ENCODE measurements around the gene SLC25A5.
A peak's percentile ranks its signal among the peaks of the same experiment; 100 is the strongest.
"Not testable (repeated sequence)": the region's sequence is repeated elsewhere in the genome, so short reads cannot be mapped to it uniquely, and the experiment has no call there.

Gene SLC25A5

GRCh38 chrX:119466970-119467369 lies 1.3 kb upstream of the SLC25A5 start:
- no peak for ATAC-seq
- no peak for DNase-seq (ENCODE audit: low spot score in 2 of 2)
- Mint-ChIP-seq H3K4me3 (no peak overlapping the region), H3K9me3 (no peaks in the 10 kb centered on the region), H3K36me3 (peaks cover 37% of the 10 kb centered on the region), H3K27ac (no peak overlapping the region), H3K4me1 (no peaks in the 10 kb centered on the region)

DNA sequence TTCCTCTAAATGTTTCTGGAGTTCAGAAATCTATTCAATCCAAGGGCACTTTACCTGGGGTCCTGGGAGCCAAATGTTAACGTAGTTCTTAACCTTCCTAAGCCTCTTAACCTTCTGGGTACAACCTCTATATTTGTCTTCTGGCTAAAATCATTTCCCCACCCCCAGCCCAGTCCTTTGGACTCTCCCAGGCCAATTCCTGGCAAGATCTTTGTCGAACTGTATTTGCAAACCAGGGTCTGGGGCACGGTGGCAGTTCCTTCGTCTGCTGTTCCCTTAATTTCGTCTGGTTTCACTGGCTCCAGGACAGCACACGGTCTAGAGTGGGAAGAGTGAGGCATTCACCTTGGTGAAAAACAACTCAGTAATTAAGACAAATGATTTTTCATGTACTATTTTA lies 811 bp upstream of the SLC25A5 start:
- ATAC-seq = no peak
- H3K4me3 Mint-ChIP-seq = peak overlapping the region; percentile 82
- peaks cover 42% of the 10 kb centered on the region for H3K36me3 Mint-ChIP-seq
- no peak for DNase-seq (ENCODE audit: low spot score in 2 of 2)
- H3K27ac Mint-ChIP-seq = no peak overlapping the region
- H3K9me3 Mint-ChIP-seq = no peaks in the 10 kb centered on the region
- H3K4me1 Mint-ChIP-seq = no peaks in the 10 kb centered on the region

DNA sequence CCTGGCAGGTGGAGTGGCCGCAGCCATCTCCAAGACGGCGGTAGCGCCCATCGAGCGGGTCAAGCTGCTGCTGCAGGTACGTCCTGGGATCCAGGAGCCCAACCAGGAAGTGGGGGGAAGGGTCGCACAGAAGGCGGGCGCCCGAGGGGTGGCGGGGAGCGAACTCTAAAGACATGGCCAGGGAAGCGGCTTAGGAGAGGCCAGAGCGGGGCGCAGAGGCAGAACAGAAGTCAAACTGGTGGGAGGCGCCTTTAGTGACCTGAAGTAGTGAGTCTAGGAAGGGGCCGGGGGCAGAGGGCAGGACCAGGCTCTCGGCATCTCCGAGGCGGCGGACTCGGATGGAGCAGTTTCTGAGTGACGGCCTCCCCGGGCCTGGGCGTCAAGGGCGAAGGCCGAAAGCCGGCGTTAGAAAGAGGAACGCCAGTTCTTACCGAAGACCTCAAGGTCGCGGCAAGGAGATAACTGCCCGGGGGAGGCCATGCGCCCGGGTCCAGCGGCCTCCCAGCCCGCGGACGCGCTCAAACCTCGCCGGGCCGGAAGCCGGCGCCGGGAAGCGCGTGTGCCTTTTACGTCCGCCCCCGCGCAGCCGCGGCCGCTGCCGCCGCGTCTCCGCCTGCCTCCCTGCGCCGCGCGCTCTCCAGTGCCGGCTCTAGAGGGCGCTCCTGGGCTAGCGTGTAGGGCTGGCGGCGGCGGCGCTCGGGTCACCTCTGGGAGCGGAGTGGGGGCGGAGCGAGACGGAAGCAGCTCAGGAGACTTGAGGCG lies 488 bp downstream of the SLC25A5 start:
- H3K4me3 Mint-ChIP-seq = peak overlapping the region; percentile 82

GRCh38 chrX:119469313-119469635 lies 1.0 kb downstream of the SLC25A5 start:
- peaks cover 46% of the 10 kb centered on the region for H3K36me3 Mint-ChIP-seq
- H3K27ac Mint-ChIP-seq = peak overlapping the region; percentile 87
- peak overlapping the region; percentile 82 for H3K4me3 Mint-ChIP-seq
- H3K9me3 Mint-ChIP-seq = no peaks in the 10 kb centered on the region
- DNase-seq (ENCODE audit: low spot score in 2 of 2) (no peak), ATAC-seq (no peak)
- no peaks in the 10 kb centered on the region for H3K4me1 Mint-ChIP-seq

More for the DNA sequence above, 488 bp downstream of the SLC25A5 start:
- DNase-seq (ENCODE audit: low spot score in 2 of 2) = peak; percentile 85 to 90
- H3K9me3 Mint-ChIP-seq = no peaks in the 10 kb centered on the region
- H3K36me3 Mint-ChIP-seq = peaks cover 46% of the 10 kb centered on the region
- peak; percentile 78 for ATAC-seq
- no peaks in the 10 kb centered on the region for H3K4me1 Mint-ChIP-seq
- H3K27ac Mint-ChIP-seq = peak overlapping the region; percentile 87

DNA sequence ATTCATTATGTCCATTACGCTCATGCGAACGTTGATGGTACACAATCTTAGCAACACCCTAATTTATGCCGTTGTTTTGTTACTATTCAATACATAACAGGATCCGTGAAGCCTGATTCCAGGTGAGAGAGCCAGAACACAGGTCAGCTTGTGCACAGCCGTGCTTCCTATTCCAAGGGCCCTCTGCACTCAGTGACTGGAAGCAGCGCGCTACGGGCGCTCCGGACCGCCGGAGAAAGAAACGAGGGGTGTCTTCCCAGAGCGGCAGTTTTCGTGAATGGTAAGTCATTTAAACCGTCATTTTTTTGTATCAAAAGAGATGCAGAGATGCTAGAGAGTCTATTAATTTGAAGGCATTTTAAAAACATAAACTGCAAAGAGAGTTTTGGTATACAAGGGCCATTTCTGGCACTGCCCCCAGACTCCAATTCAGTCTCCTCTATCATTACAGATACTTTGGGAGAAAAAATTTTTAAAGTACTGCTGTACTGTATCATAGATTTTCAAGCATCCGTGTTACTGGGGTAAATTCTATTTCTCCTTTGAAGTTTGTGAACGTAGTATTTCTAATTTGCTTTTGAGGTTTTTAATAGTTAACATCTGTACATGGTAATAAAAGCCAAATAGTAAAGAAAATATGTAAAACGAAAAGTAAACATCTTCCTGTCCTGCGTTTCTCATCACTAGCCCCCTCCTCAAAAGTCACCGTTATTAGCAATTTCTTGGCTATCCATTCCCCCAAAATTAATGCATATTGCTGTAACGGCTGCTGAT lies 6.6 kb downstream of the SLC25A5 start:
- Mint-ChIP-seq H3K36me3 (peaks cover 30% of the 10 kb centered on the region), H3K27ac (no peak overlapping the region)
- no peak for ATAC-seq

DNA sequence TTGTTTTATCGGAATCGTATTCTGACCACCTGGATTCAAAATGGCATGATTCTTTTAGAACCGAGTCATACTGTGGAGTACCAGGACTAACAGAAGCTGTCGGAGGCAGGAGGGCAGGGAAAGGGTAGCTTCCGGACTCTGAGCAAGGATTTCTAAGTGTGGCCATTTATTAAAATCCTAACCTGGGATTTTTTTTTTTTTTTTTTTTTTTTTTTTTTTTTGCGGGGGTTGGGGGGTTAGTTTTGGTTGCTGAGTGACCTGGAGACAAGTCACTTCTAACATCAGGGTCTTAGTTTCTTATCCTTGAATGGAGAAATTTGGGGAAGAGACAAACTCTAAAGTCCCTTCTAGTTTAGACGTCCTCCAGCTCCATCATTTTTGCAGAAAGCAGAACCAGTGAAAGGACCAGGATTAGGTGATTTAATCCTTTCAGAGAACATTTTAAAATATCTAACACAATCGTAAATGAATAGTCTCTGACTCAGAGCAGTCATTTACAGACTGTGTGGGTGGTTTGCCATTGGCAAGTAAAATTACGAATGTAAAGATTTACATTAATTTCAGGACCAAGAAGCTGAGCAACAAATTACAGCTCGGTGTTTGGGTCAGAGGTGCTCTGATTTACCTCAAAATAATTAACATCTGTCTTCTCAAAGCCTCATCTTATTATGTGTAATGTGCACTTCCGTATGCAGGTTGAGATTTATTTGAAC lies 7.3 kb downstream of the SLC25A5 start:
- no peaks in the 10 kb centered on the region for H3K4me1 Mint-ChIP-seq
- H3K27ac Mint-ChIP-seq = no peak overlapping the region
- no peak overlapping the region for H3K4me3 Mint-ChIP-seq
- ATAC-seq = peak; percentile 78
- peaks cover 23% of the 10 kb centered on the region for H3K36me3 Mint-ChIP-seq
- no peak for DNase-seq (ENCODE audit: low spot score in 2 of 2)
- no peaks in the 10 kb centered on the region for H3K9me3 Mint-ChIP-seq

More for the DNA sequence above, 6.6 kb downstream of the SLC25A5 start:
- Mint-ChIP-seq H3K4me1 (no peaks in the 10 kb centered on the region), H3K4me3 (no peak overlapping the region), H3K9me3 (no peaks in the 10 kb centered on the region)
- no peak for DNase-seq (ENCODE audit: low spot score in 2 of 2)

DNA sequence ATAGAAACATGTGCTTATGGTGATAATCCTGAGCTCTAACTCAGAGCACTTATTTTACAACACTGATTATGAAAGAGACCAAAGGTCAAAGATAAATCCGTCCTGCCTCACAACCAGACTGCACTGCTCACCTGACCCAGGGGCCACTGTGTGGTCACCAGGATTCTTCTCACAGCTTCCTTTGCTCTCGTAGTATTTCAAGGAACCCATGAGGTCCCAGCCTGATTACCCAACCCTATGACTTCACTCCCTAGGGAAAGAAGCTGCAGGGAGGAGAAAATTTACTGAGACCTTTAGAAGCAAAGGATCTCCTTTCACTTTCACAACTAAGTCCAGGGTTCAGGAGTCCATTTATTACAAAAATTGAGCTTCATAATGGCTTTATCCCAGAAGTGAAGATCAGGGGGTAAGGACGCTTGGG lies 9.6 kb downstream of the SLC25A5 start:
- no peak for DNase-seq (ENCODE audit: low spot score in 2 of 2)
- H3K4me3 Mint-ChIP-seq = no peak overlapping the region
- H3K4me1 Mint-ChIP-seq = peaks cover 5% of the 10 kb centered on the region
- peaks cover under 1% of the 10 kb centered on the region for H3K36me3 Mint-ChIP-seq
- no peak for ATAC-seq
- no peaks in the 10 kb centered on the region for H3K9me3 Mint-ChIP-seq
- H3K27ac Mint-ChIP-seq = no peak overlapping the region

- Mint-ChIP-seq H3K36me3 (no peaks in the 10 kb centered on the region), H3K27ac (no peak overlapping the region), H3K4me1 (peaks cover 8% of the 10 kb centered on the region), H3K9me3 (no peaks in the 10 kb centered on the region), H3K4me3 (no peak overlapping the region)
- no peak for DNase-seq (ENCODE audit: low spot score in 2 of 2)
- ATAC-seq = no peak
These were observed 10.3 kb downstream of the SLC25A5 start for GRCh38 chrX:119478504-119478903.

- no peaks in the 10 kb centered on the region for H3K36me3 Mint-ChIP-seq
- H3K4me1 Mint-ChIP-seq = peaks cover 8% of the 10 kb centered on the region
- no peak overlapping the region for H3K27ac Mint-ChIP-seq
- DNase-seq (ENCODE audit: low spot score in 2 of 2) (no peak), ATAC-seq (no peak)
- no peak overlapping the region for H3K4me3 Mint-ChIP-seq
- H3K9me3 Mint-ChIP-seq = no peaks in the 10 kb centered on the region
These were observed 11.6 kb downstream of the SLC25A5 start for GRCh38 chrX:119479845-119480244.

DNA sequence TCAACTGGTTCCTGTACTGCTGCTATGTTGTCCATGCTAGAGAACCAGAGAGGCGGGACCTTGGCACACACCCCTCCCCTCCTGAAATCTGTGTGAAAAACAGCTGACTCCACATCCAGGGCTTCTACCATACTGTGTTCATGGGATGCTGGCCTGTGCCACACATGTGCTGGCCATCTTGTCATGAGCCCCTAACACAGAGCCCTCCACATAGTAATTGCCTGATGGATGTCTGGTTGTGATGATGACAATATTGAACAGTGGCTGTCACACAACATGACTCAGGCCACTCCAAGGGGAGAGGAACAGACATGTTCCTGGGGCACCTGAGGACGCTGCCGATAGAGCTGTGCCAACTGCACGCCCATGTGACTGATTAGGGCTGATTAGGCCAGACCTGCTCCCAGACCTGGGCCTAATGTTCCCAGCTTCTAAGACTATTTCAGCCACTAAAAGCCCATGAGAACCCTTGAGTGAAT lies 13.1 kb downstream of the SLC25A5 start:
- no peak overlapping the region for H3K27ac Mint-ChIP-seq
- H3K4me3 Mint-ChIP-seq = no peak overlapping the region
- H3K9me3 Mint-ChIP-seq = no peaks in the 10 kb centered on the region
- peaks cover 8% of the 10 kb centered on the region for H3K4me1 Mint-ChIP-seq
- DNase-seq (ENCODE audit: low spot score in 2 of 2) (no peak), ATAC-seq (no peak)
- H3K36me3 Mint-ChIP-seq = no peaks in the 10 kb centered on the region

GRCh38 chrX:119482041-119482440 lies 13.8 kb downstream of the SLC25A5 start:
- ATAC-seq = no peak
- Mint-ChIP-seq H3K27ac (no peak overlapping the region), H3K4me3 (peak overlapping the region; percentile 59), H3K36me3 (no peaks in the 10 kb centered on the region), H3K4me1 (peaks cover 8% of the 10 kb centered on the region), H3K9me3 (no peaks in the 10 kb centered on the region)
- DNase-seq (ENCODE audit: low spot score in 2 of 2) = no peak

GRCh38 chrX:119482481-119483480 lies 14.5 kb downstream of the SLC25A5 start:
- DNase-seq (ENCODE audit: low spot score in 2 of 2) (peak; percentile 51 to 74), ATAC-seq (peak; percentile 95)
- H3K36me3 Mint-ChIP-seq = no peaks in the 10 kb centered on the region
- peaks cover 8% of the 10 kb centered on the region for H3K4me1 Mint-ChIP-seq
- H3K4me3 Mint-ChIP-seq = peak overlapping the region; percentile 59
- no peaks in the 10 kb centered on the region for H3K9me3 Mint-ChIP-seq
- H3K27ac Mint-ChIP-seq = no peak overlapping the region

GRCh38 chrX:119486745-119487144 lies 18.5 kb downstream of the SLC25A5 start:
- Mint-ChIP-seq H3K4me3 (no peak overlapping the region), H3K36me3 (no peaks in the 10 kb centered on the region), H3K9me3 (no peaks in the 10 kb centered on the region), H3K27ac (no peak overlapping the region), H3K4me1 (peaks cover 8% of the 10 kb centered on the region)
- no peak for ATAC-seq
- DNase-seq (ENCODE audit: low spot score in 2 of 2) = no peak

GRCh38 chrX:119487766-119488165 lies 19.5 kb downstream of the SLC25A5 start:
- not testable (repeated sequence) for H3K27ac Mint-ChIP-seq; H3K4me1 Mint-ChIP-seq; H3K9me3 Mint-ChIP-seq; DNase-seq (ENCODE audit: low spot score in 2 of 2); H3K4me3 Mint-ChIP-seq; H3K36me3 Mint-ChIP-seq; ATAC-seq

Data from stimulated activated effector memory CD8-positive, alpha-beta T cell treated with anti-CD3 and anti-CD28 coated beads, Interleukin-12 subunit alpha, Interleukin-12 subunit beta, amount 100 ng/mL, for 72 hours (primary cell).